GM19455 (cell line): ENCODE results near the gene GNPTG.

Experiments used
- ATAC-seq: cut with Tn5 transposase; IDR thresholded peaks from one replicate; pipeline ENCODE4 v1.9.1; 2021; ENCODE audit not compliant: unreplicated experiment

Gene GNPTG

DNA sequence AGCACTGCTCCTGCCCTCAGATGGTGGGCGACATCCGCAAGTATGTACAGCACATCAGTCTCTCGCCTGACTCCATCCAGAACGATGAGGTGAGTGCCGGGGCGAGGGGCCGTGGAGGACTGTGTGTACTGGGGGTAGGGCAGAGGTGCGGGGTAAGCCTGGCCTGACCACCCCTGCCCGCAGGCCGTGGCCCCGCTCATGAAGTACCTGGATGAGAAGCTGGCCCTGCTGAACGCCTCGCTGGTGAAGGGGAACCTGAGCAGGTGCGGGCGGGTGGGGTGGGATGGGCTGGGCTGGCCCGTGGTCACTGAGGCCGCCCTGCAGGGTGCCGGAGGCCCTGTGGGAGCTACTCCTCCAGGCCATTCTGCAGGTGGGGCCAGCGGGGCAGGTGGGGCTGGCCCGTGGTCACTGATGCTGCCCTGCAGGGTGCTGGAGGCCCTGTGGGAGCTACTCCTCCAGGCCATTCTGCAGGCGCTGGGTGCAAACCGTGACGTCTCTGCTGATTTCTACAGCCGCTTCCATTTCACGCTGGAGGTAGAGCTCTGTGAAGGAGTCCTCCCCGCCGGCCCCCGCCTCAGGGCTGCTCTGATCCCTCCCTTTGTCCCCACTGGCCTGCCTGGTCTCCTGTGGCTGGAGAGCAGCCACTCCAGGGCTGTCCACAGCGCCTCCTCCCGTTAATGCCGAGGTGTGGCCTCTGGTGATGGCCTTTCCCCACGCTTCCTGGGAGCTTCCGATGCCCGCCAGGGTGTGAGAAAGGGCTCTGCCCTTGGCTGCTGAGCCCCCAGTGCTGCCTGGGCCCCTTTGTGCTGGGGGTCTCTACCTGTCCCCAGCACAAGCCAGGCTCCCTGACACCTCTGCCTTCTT lies 5.1 kb upstream of the GNPTG start:
- ATAC-seq, result no peak

- no peak for ATAC-seq
These were observed 4.4 kb upstream of the GNPTG start for GRCh38 chr16:1347286-1347855.

- no peak for ATAC-seq
These were observed 3.8 kb upstream of the GNPTG start for GRCh38 chr16:1347962-1348361.

DNA sequence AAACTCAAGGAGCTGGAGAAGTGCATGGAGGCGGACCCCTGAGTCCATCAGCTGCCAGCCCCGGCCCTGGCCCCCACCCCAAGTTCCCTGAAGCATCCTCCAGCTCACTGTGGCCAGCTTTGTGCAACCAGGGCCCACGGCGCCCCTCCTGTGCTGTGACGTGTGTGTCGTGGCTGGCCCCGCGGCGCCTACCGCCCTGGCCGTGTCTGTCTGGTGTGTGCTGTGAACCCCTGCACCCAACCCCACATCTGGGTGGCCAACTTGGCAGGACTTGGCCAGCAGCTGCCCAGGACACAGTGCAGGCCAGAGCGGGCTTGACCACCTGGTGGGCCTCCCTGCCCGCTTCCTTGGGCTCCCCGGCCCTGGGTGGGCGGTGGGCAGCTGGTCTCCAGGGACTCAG lies 3.3 kb upstream of the GNPTG start:
- no peak for ATAC-seq

GRCh38 chr16:1348926-1349325 lies 2.8 kb upstream of the GNPTG start:
- ATAC-seq, result no peak

- no peak for ATAC-seq
These were observed 2.4 kb upstream of the GNPTG start for GRCh38 chr16:1349351-1349750.

DNA sequence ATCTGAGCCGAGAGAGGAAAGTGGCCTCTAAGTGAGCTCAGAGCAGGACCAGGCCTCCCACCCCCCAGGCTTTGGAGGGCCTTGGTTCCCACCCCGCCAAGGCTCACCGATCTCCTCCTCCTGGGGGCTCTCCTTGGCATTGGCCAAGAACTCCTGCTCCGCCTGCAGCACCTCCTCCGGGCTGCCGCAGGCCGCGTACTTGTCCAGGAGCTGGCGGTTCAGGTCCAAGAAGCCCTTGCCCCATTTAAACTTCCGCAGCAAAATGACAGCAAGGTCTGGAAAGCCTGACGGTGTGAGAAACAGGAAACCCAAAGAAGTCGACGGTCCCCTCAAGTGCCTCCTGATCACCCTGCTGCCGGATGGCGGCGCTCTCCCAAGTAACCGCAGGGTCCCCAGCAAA lies 1.8 kb upstream of the GNPTG start:
- ATAC-seq, result no peak

- no peak for ATAC-seq
These were observed 1.0 kb upstream of the GNPTG start for GRCh38 chr16:1350691-1351090.

- peak; percentile 13 for ATAC-seq
These were observed 533 bp upstream of the GNPTG start for GRCh38 chr16:1351215-1351581.

- no peak for ATAC-seq
These were observed 3.2 kb downstream of the GNPTG start for GRCh38 chr16:1354815-1355540.

GRCh38 chr16:1355591-1355990 lies 3.9 kb downstream of the GNPTG start:
- ATAC-seq, result no peak

GRCh38 chr16:1356061-1356900 lies 4.5 kb downstream of the GNPTG start:
- no peak for ATAC-seq

GRCh38 chr16:1357906-1358566 lies 6.3 kb downstream of the GNPTG start:
- no peak for ATAC-seq

- ATAC-seq, result no peak
These were observed 10.1 kb downstream of the GNPTG start for GRCh38 chr16:1361685-1362360.

DNA sequence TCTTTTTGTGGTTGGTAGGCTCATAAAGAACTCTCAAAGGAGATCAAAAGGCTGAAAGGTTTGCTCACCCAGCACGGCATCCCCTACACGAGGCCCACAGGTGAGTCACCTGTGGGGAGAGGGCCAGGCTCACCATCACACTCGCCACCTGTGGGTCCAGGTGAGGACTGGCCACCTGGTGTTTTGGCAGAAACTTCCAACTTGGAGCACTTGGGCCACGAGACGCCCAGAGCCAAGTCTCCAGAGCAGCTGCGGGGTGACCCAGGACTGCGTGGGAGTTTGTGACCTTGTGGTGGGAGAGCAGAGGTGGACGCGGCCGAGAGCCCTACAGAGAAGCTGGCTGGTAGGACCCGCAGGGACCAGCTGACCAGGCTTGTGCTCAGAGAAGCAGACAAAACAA lies 11.1 kb downstream of the GNPTG start:
- ATAC-seq, result no peak

DNA sequence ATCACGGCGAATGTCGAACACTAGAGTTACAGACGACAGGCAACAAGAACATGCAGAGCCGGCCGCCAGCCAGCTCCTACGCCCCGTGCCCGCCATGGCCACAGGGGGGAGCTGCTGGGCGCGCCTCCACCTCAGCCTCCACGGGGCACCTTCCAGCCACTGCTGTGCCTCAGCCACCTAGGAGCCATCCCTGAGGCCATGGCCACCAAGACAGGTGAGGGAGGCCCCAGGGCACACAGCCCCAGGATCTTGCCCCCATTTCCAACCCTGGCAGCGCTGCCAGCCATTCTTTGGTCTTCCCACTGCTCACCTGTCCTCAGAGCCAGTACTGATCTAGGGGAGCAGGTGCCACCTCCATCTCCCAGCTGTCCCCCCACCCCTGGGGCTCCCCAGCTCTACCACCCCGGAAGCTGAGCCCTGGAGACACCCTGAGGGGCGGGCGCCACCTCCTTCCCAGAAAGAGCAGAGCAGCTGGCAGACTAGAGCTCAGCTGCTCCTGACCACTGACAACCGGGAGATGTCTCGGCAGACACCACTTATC lies 11.8 kb downstream of the GNPTG start:
- ATAC-seq, result no peak

DNA sequence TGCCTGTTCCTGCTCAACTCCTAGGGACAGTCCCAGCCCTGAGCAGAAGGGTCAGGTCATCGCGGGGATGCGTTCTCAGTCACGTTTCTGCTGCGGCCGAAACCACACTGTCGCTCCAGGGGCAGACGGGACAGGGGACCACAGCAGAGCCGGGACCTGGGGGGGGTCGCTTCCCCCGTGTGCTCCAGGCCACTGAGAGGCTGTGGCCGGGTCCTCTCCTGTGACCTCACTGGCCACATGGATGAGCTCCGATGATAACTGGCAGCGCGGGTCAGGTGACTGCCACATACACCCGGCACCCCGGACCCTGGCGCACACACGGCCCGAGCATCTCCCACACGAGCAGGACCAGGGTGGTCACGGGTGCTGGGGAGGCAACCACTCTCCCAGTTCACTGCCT lies 12.8 kb downstream of the GNPTG start:
- no peak for ATAC-seq

DNA sequence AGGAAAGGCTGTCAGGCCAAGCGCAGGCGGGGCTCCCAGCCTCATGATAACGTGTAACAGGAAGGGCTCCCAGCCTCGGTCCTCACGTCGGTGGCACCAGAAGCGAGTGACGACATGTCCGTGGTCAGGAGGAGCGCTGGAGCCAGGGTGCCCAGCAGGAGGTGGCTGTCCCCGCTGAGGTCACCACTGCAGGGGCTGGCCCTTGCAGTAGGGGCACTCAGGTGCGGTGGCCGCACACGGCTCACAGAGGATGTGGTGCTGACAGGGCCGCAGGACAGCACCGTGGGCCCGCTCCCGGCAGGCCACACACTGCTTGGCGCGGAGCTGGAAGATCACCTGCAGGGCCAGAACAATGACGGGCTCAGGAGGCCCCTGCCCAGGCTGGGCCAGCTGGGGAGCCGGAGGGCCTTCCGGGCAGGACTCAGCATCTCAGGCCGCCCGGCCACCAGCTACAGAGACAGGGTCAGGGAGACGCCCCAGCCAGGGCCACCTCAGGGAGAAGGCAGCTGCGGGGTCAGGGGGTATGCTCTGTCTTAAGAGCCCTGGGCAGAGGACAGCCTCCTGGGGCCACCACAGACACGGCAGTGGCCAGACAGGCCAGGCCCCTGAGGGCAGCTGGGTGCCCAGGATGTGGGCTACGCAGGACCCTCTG lies 14.5 kb downstream of the GNPTG start:
- no peak for ATAC-seq

GRCh38 chr16:1366712-1367299 lies 15.1 kb downstream of the GNPTG start:
- ATAC-seq, result no peak
